Measurements from ENCODE around the gene RNF114. TPM values are rescaled to one million over a fixed set of nuclear protein-coding genes. Genes with fewer than 3 reads are reported as not detected.

RNF114 gene
- total and polyA plus RNA-seq, 2 donors (not counting 1 experiment from before 2014, with no cell fraction given): 65.2 to 70.2 TPM

GRCh38 chr20:49945701-49946477, 9.7 kb downstream of the RNF114 start:
- Histone ChIP-seq H3K9me3 (ENCODE audit: control insufficient read depth, insufficient read depth, low read depth, low read length) (no peaks in the 10 kb centered on the region), H3K9ac (ENCODE audit: insufficient read depth, low read length) (no peak overlapping the region), H3K4me1 (ENCODE audit: control insufficient read depth, extremely low read depth, insufficient read depth, low read length) (peaks cover 22% of the 10 kb centered on the region), H2AFZ (ENCODE audit: low read length) (no peak overlapping the region), H3K27ac (ENCODE audit: insufficient read depth, low read length) (no peak overlapping the region), H3K27me3 (ENCODE audit: control insufficient read depth, insufficient read depth, low read length) (no peaks in the 10 kb centered on the region), H3K4me2 (ENCODE audit: extremely low read depth, insufficient read depth, low read length) (no peak overlapping the region), H4K20me1 (ENCODE audit: control insufficient read depth, extremely low read depth, insufficient read depth, low read length) (no peaks in the 10 kb centered on the region), H3K4me3 (replicated peaks in 1 of 4; ENCODE audit: control extremely low read depth in 1 of 4, insufficient read depth in 1 of 4, low read depth in 3 of 4, low read length in 4 of 4) (no peak overlapping the region), H3K36me3 (ENCODE audit: control insufficient read depth, insufficient read depth, low read length) (peaks cover 16% of the 10 kb centered on the region), H3K79me2 (ENCODE audit: control insufficient read depth, insufficient read depth, low read length) (peaks cover 43% of the 10 kb centered on the region)
- TF ChIP-seq EZH2 (IDR thresholded peaks at IDR 0.05; ENCODE audit: low read length, missing control alignments) (no peak), CTCF (conservative IDR thresholded peaks at IDR 0.05 in 1 of 2, IDR thresholded peaks at IDR 0.05 in 1 of 2; ENCODE audit: low read depth in 1 of 2, low read length in 2 of 2) (no peak)
- DNase-seq (ENCODE audit: low read depth in 2 of 2): no peak

- H3K27ac ChIP-seq (ENCODE audit: insufficient read depth, low read length): peak overlapping the region; percentile 86
- H3K27me3 ChIP-seq (ENCODE audit: control insufficient read depth, insufficient read depth, low read length): no peaks in the 10 kb centered on the region
- no peak for DNase-seq (ENCODE audit: low read depth in 2 of 2)
- H4K20me1 ChIP-seq (ENCODE audit: control insufficient read depth, extremely low read depth, insufficient read depth, low read length): no peaks in the 10 kb centered on the region
- TF ChIP-seq CTCF (conservative IDR thresholded peaks at IDR 0.05 in 1 of 2, IDR thresholded peaks at IDR 0.05 in 1 of 2; ENCODE audit: low read depth in 1 of 2, low read length in 2 of 2): no peak
- no peak for TF ChIP-seq EZH2 (IDR thresholded peaks at IDR 0.05; ENCODE audit: low read length, missing control alignments)
- peaks cover 26% of the 10 kb centered on the region for H3K79me2 ChIP-seq (ENCODE audit: control insufficient read depth, insufficient read depth, low read length)
- no peak overlapping the region for H3K4me3 ChIP-seq (replicated peaks in 1 of 4; ENCODE audit: control extremely low read depth in 1 of 4, insufficient read depth in 1 of 4, low read depth in 3 of 4, low read length in 4 of 4)
- H3K9ac ChIP-seq (ENCODE audit: insufficient read depth, low read length): no peak overlapping the region
- no peaks in the 10 kb centered on the region for H3K9me3 ChIP-seq (ENCODE audit: control insufficient read depth, insufficient read depth, low read depth, low read length)
- H3K36me3 ChIP-seq (ENCODE audit: control insufficient read depth, insufficient read depth, low read length): peaks cover 18% of the 10 kb centered on the region
- no peak overlapping the region for H3K4me2 ChIP-seq (ENCODE audit: extremely low read depth, insufficient read depth, low read length)
- no peak overlapping the region for H2AFZ ChIP-seq (ENCODE audit: low read length)
- H3K4me1 ChIP-seq (ENCODE audit: control insufficient read depth, extremely low read depth, insufficient read depth, low read length): peaks cover 29% of the 10 kb centered on the region
Measured at GRCh38 chr20:49948178-49948577, 12.0 kb downstream of the RNF114 start.

- Histone ChIP-seq H3K4me1 (ENCODE audit: control insufficient read depth, extremely low read depth, insufficient read depth, low read length) (peaks cover 29% of the 10 kb centered on the region), H3K4me3 (replicated peaks in 1 of 4; ENCODE audit: control extremely low read depth in 1 of 4, insufficient read depth in 1 of 4, low read depth in 3 of 4, low read length in 4 of 4) (no peak overlapping the region), H3K9me3 (ENCODE audit: control insufficient read depth, insufficient read depth, low read depth, low read length) (no peaks in the 10 kb centered on the region), H2AFZ (ENCODE audit: low read length) (no peak overlapping the region), H3K27me3 (ENCODE audit: control insufficient read depth, insufficient read depth, low read length) (no peaks in the 10 kb centered on the region), H3K79me2 (ENCODE audit: control insufficient read depth, insufficient read depth, low read length) (peaks cover 23% of the 10 kb centered on the region), H3K27ac (ENCODE audit: insufficient read depth, low read length) (peak overlapping the region; percentile 86), H4K20me1 (ENCODE audit: control insufficient read depth, extremely low read depth, insufficient read depth, low read length) (no peaks in the 10 kb centered on the region), H3K4me2 (ENCODE audit: extremely low read depth, insufficient read depth, low read length) (peak overlapping the region; percentile 51), H3K9ac (ENCODE audit: insufficient read depth, low read length) (peak overlapping the region; percentile 37), H3K36me3 (ENCODE audit: control insufficient read depth, insufficient read depth, low read length) (peaks cover 20% of the 10 kb centered on the region)
- DNase-seq (ENCODE audit: low read depth in 2 of 2): peak; percentile 92 to 98
- TF ChIP-seq CTCF (conservative IDR thresholded peaks at IDR 0.05 in 1 of 2, IDR thresholded peaks at IDR 0.05 in 1 of 2; ENCODE audit: low read depth in 1 of 2, low read length in 2 of 2) (no peak), EZH2 (IDR thresholded peaks at IDR 0.05; ENCODE audit: low read length, missing control alignments) (no peak)
Measured at GRCh38 chr20:49948809-49949507, 12.8 kb downstream of the RNF114 start.
